Melanocyte of skin (primary cell): Measurements from ENCODE around the gene GNAI1. TPM values are rescaled to one million over a fixed set of nuclear protein-coding genes. Genes with fewer than 3 reads are reported as not detected.

Source experiments
- small RNA-seq, 2 donors: library from RNA; depleted of rRNA; stranded (forward); fragments of <200 nt; gene quantifications; one replicate each; pipeline ENCODE3, GENCODE V24; 2012
- total RNA-seq, 2 donors: library from RNA; depleted of rRNA; stranded (reverse); fragments of >200 nt; gene quantifications; 2 replicates each; pipeline ENCODE4 v1.2.3, GENCODE V29; 2012

Gene GNAI1
- total RNA-seq = 10 to 100 TPM; 13.1 to 23.3 TPM

GRCh38 chr7:80134536-80135308, at the start of gene GNAI1:
Gene GNAI1 (plus strand): TSS chr7:80134831. CDS start chr7:80135161, 330 bp downstream.

Small RNAs within 50 kb of the gene (small RNA-seq; reads per million reads assigned to genes)
- 0 reads per million in 2 donors for gene RN7SL869P
